ENCODE data around the gene LSM7.

Gene LSM7

GRCh38 chr19:2335848-2336247 is 7.5 kb upstream of the LSM7 start:
- no peaks in the 10 kb centered on the region for H3K9me2 ChIP-seq (ENCODE audit: low read depth, low read length)
- H3K27ac ChIP-seq (ENCODE audit: low read depth, low read length, poor library complexity, severe bottlenecking): no peak overlapping the region
- H3K9ac ChIP-seq (ENCODE audit: low read length): no peak overlapping the region
- peaks cover 28% of the 10 kb centered on the region for H3K4me1 ChIP-seq (ENCODE audit: insufficient read depth, low read length, severe bottlenecking)
- no peak overlapping the region for H2AFZ ChIP-seq (ENCODE audit: low read length)
- peaks cover 11% of the 10 kb centered on the region; the same call in 1 of the 2 replicates for H3F3A ChIP-seq (ENCODE audit: insufficient read depth, low read length)
- no peak overlapping the region for H3K4me2 ChIP-seq (ENCODE audit: low read length)
- H3K4me3 ChIP-seq (ENCODE audit: low read depth, low read length, poor library complexity, severe bottlenecking): no peak overlapping the region
- no peaks in the 10 kb centered on the region for H3K27me3 ChIP-seq (ENCODE audit: insufficient read depth, low read length)
- peaks cover 42% of the 10 kb centered on the region for H3K36me3 ChIP-seq (ENCODE audit: insufficient read depth, low read length)
- H4K20me1 ChIP-seq (ENCODE audit: insufficient read depth, low read length): no peaks in the 10 kb centered on the region
- H3K79me2 ChIP-seq (ENCODE audit: insufficient read depth, low read length): no peaks in the 10 kb centered on the region; the same call in 1 of the 2 replicates
- TF ChIP-seq EZH2 (IDR thresholded peaks at IDR 0.05; ENCODE audit: borderline replicate concordance, low read length) (no peak), CTCF (IDR thresholded peaks at IDR 0.05; ENCODE audit: low read length) (no peak)
- H3K9me3 ChIP-seq (ENCODE audit: low read length): no peaks in the 10 kb centered on the region

- H3K79me2 ChIP-seq (ENCODE audit: insufficient read depth, low read length): no peaks in the 10 kb centered on the region; the same call in 1 of the 2 replicates
- no peak overlapping the region for H3K27ac ChIP-seq (ENCODE audit: low read depth, low read length, poor library complexity, severe bottlenecking)
- H3K4me1 ChIP-seq (ENCODE audit: insufficient read depth, low read length, severe bottlenecking): peaks cover 34% of the 10 kb centered on the region
- H3K4me2 ChIP-seq (ENCODE audit: low read length): no peak overlapping the region
- no peaks in the 10 kb centered on the region for H3K27me3 ChIP-seq (ENCODE audit: insufficient read depth, low read length)
- H4K20me1 ChIP-seq (ENCODE audit: insufficient read depth, low read length): no peaks in the 10 kb centered on the region
- H3K9me3 ChIP-seq (ENCODE audit: low read length): no peaks in the 10 kb centered on the region
- no peak overlapping the region for H2AFZ ChIP-seq (ENCODE audit: low read length)
- H3K9ac ChIP-seq (ENCODE audit: low read length): no peak overlapping the region
- no peak for TF ChIP-seq EZH2 (IDR thresholded peaks at IDR 0.05; ENCODE audit: borderline replicate concordance, low read length)
- no peak for TF ChIP-seq CTCF (IDR thresholded peaks at IDR 0.05; ENCODE audit: low read length)
- no peak overlapping the region for H3K4me3 ChIP-seq (ENCODE audit: low read depth, low read length, poor library complexity, severe bottlenecking)
- H3K36me3 ChIP-seq (ENCODE audit: insufficient read depth, low read length): peaks cover 40% of the 10 kb centered on the region
- peaks cover 13% of the 10 kb centered on the region; the same call in 1 of the 2 replicates for H3F3A ChIP-seq (ENCODE audit: insufficient read depth, low read length)
- no peaks in the 10 kb centered on the region for H3K9me2 ChIP-seq (ENCODE audit: low read depth, low read length)
Measured at GRCh38 chr19:2334986-2335846, 6.8 kb upstream of the LSM7 start.

- Histone ChIP-seq H4K20me1 (ENCODE audit: insufficient read depth, low read length) (no peaks in the 10 kb centered on the region), H3K4me1 (ENCODE audit: insufficient read depth, low read length, severe bottlenecking) (peaks cover 42% of the 10 kb centered on the region), H3K27ac (ENCODE audit: low read depth, low read length, poor library complexity, severe bottlenecking) (no peak overlapping the region), H3K79me2 (ENCODE audit: insufficient read depth, low read length) (no peaks in the 10 kb centered on the region; the same call in 1 of the 2 replicates), H3K4me3 (ENCODE audit: low read depth, low read length, poor library complexity, severe bottlenecking) (no peak overlapping the region), H3F3A (ENCODE audit: insufficient read depth, low read length) (peaks cover 13% of the 10 kb centered on the region; the same call in 1 of the 2 replicates), H3K9me2 (ENCODE audit: low read depth, low read length) (no peaks in the 10 kb centered on the region), H3K9ac (ENCODE audit: low read length) (no peak overlapping the region), H3K9me3 (ENCODE audit: low read length) (no peaks in the 10 kb centered on the region), H2AFZ (ENCODE audit: low read length) (no peak overlapping the region), H3K4me2 (ENCODE audit: low read length) (no peak overlapping the region), H3K27me3 (ENCODE audit: insufficient read depth, low read length) (no peaks in the 10 kb centered on the region), H3K36me3 (ENCODE audit: insufficient read depth, low read length) (peaks cover 32% of the 10 kb centered on the region)
- no peak for TF ChIP-seq CTCF (IDR thresholded peaks at IDR 0.05; ENCODE audit: low read length)
Measured at GRCh38 chr19:2334426-2334825, 6.0 kb upstream of the LSM7 start.

Measured in OCI-LY1 (cell line).